H1 (cell line): ENCODE results near the gene MRPL3. TPM values are rescaled to one million over a fixed set of nuclear protein-coding genes. Genes with fewer than 3 reads are reported as not detected.

ENCODE experiments used
- CTCF ChIA-PET: fragments of 300-600 bp; sonication (Branson Sonifier 250); formaldehyde crosslinking; loops from one replicate; lab custom pipeline; 2021; ENCODE audit not compliant: partially characterized antibody; lab: Charles Lee
- POLR2A ChIA-PET: fragments of 300-600 bp; sonication (Branson Sonifier 250); formaldehyde crosslinking; loops from one replicate; lab custom pipeline; 2021; ENCODE audit warnings: inconsistent platforms; ENCODE audit not compliant: partially characterized antibody; lab: Charles Lee
- DNase-seq, 2 experiments: peaks; one replicate each; pipeline versions ENCODE4 v3.0.0 to v3.0.0-alpha.2; 2010 to 2022; ENCODE audit warnings: low spot score in 2 of 2, low read depth in 1 of 2, mixed read lengths in 1 of 2
- FAIRE-seq: peaks from 2 replicates; lab custom pipeline; 2011; peaks lifted over from hg19 to GRCh38; lab: Jason Lieb, UNC
- H2AFZ ChIP-seq: 2 replicates; pipeline ENCODE4 v1.8.1; 2012; ENCODE audit warnings: low read length, inconsistent platforms
- H2AK5ac ChIP-seq: 2 replicates; pipeline ENCODE4 v1.6.1; 2013; ENCODE audit warnings: low read depth, low read length
- H2BK120ac ChIP-seq: replicated peaks from 2 replicates; pipeline ENCODE3; 2013; ENCODE audit warnings: low read depth, low read length, inconsistent platforms
- H2BK12ac ChIP-seq: 2 replicates; pipeline ENCODE4 v1.6.1; 2013; ENCODE audit warnings: low read depth, low read length
- H2BK15ac ChIP-seq: 2 replicates; pipeline ENCODE4 v1.6.1; 2013; ENCODE audit warnings: low read length
- H2BK20ac ChIP-seq: 2 replicates; pipeline ENCODE4 v1.6.1; 2013; ENCODE audit warnings: low read length
- H2BK5ac ChIP-seq: 2 replicates; pipeline ENCODE4 v1.6.1; 2013; ENCODE audit warnings: low read depth, low read length
- H3K14ac ChIP-seq: 2 replicates; pipeline ENCODE4 v1.6.1; 2013; ENCODE audit warnings: inconsistent platforms; ENCODE audit not compliant: insufficient read length
- H3K18ac ChIP-seq: 2 replicates; pipeline ENCODE4 v1.6.1; 2013; ENCODE audit warnings: low read length; ENCODE audit errors: extremely low read depth
- H3K23ac ChIP-seq: 2 replicates; pipeline ENCODE4 v1.6.1; 2013; ENCODE audit warnings: inconsistent platforms; ENCODE audit not compliant: insufficient read length
- H3K23me2 ChIP-seq: 2 replicates; pipeline ENCODE4 v1.6.1; 2013; ENCODE audit warnings: low read depth, low read length
- H3K27ac ChIP-seq: 2 replicates; pipeline ENCODE4 v1.6.1; 2011; ENCODE audit warnings: low read depth, low read length, inconsistent platforms
- H3K27me3 ChIP-seq, 4 experiments: replicated peaks in 1 of 4; 1 replicate in 1 of 4; 2 replicates in 3 of 4; pipeline versions ENCODE4 v1.6.1 to v1.8.1; 2011 to 2013; ENCODE audit warnings: low read length in 3 of 4, mild to moderate bottlenecking in 3 of 4, inconsistent platforms in 2 of 4, mixed read lengths in 2 of 4, moderate library complexity in 1 of 4; ENCODE audit not compliant: control insufficient read depth in 3 of 4, insufficient read depth in 3 of 4; ENCODE audit errors: extremely low read depth in 1 of 4
- H3K36me3 ChIP-seq, 4 experiments: 2 replicates each; pipeline versions ENCODE4 v1.6.1 to v1.8.1; 2011 to 2013; ENCODE audit warnings: mild to moderate bottlenecking in 4 of 4, low read length in 3 of 4, moderate library complexity in 2 of 4, control low read depth in 1 of 4, inconsistent platforms in 1 of 4; ENCODE audit not compliant: insufficient read depth in 4 of 4, control insufficient read depth in 2 of 4
- H3K4ac ChIP-seq: replicated peaks from 2 replicates; pipeline ENCODE3; 2013; ENCODE audit warnings: low read length, low read depth, mixed read lengths, inconsistent platforms; ENCODE audit not compliant: insufficient read length
- H3K4me1 ChIP-seq, 4 experiments: replicated peaks in 1 of 4; 1 replicate in 1 of 4; 2 replicates in 3 of 4; pipeline versions ENCODE4 v1.6.1 to v1.8.1; 2011 to 2013; ENCODE audit warnings: low read length in 3 of 4, inconsistent platforms in 2 of 4, mixed read lengths in 1 of 4; ENCODE audit not compliant: insufficient read depth in 4 of 4, control insufficient read depth in 3 of 4
- H3K4me2 ChIP-seq, 2 experiments: 2 replicates each; pipeline versions ENCODE4 v1.6.1 to v1.8.1; 2011 to 2013; ENCODE audit warnings: low read depth in 2 of 2, low read length in 2 of 2, control low read depth in 1 of 2, inconsistent platforms in 1 of 2, mild to moderate bottlenecking in 1 of 2; ENCODE audit not compliant: insufficient read depth in 1 of 2
- H3K4me3 ChIP-seq, 4 experiments: fragments of 200-600, 300-600 bp in 1 of 4; sonication (generic), shearing (Covaris generic), sonication (Bioruptor Twin) in 1 of 4; 2 replicates each; pipeline versions ENCODE4 v1.5.1 to v1.8.1; 2011 to 2016; ENCODE audit warnings: low read length in 4 of 4, low read depth in 3 of 4, control low read depth in 2 of 4, inconsistent platforms in 2 of 4, mild to moderate bottlenecking in 2 of 4, mixed read lengths in 1 of 4, moderate library complexity in 1 of 4; ENCODE audit not compliant: insufficient read depth in 2 of 4; ENCODE audit errors: extremely low read depth in 1 of 4
- H3K56ac ChIP-seq: replicated peaks from 2 replicates; pipeline ENCODE3; 2013; ENCODE audit warnings: low read depth, mild to moderate bottlenecking, mixed read lengths, low read length, inconsistent platforms; ENCODE audit not compliant: insufficient read length
- H3K79me1 ChIP-seq: 2 replicates; pipeline ENCODE4 v1.6.1; 2013; ENCODE audit warnings: low read depth, low read length, control low read depth
- H3K79me2 ChIP-seq, 2 experiments: 2 replicates each; pipeline versions ENCODE4 v1.6.1 to v1.8.1; 2012 to 2013; ENCODE audit warnings: low read length in 2 of 2, mild to moderate bottlenecking in 2 of 2, inconsistent platforms in 1 of 2; ENCODE audit not compliant: insufficient read depth in 2 of 2, control insufficient read depth in 1 of 2
- H3K9ac ChIP-seq, 4 experiments: replicated peaks in 1 of 4; 1 replicate in 1 of 4; 2 replicates in 3 of 4; pipeline versions ENCODE4 v1.6.1 to v1.8.1; 2011 to 2013; ENCODE audit warnings: low read depth in 3 of 4, low read length in 3 of 4, control low read depth in 2 of 4, mild to moderate bottlenecking in 2 of 4, moderate library complexity in 2 of 4, inconsistent platforms in 1 of 4; ENCODE audit errors: extremely low read depth in 1 of 4
- H3K9me3 ChIP-seq, 2 experiments: 2 replicates each; pipeline versions ENCODE4 v1.6.1 to v1.8.1; 2012 to 2013; ENCODE audit warnings: mild to moderate bottlenecking in 2 of 2, moderate library complexity in 2 of 2, control low read depth in 1 of 2, inconsistent platforms in 1 of 2, low read depth in 1 of 2, low read length in 1 of 2, mixed read lengths in 1 of 2; ENCODE audit not compliant: insufficient read depth in 2 of 2
- H4K20me1 ChIP-seq, 2 experiments: replicated peaks in 1 of 2; 2 replicates each; pipeline versions ENCODE3 to v1.8.1; 2011 to 2013; ENCODE audit warnings: inconsistent platforms in 2 of 2, low read length in 2 of 2, mild to moderate bottlenecking in 1 of 2; ENCODE audit not compliant: insufficient read depth in 2 of 2, control insufficient read depth in 1 of 2
- H4K5ac ChIP-seq: 2 replicates; pipeline ENCODE4 v1.6.1; 2013; ENCODE audit warnings: low read length, low read depth, mixed read lengths, inconsistent platforms; ENCODE audit not compliant: insufficient read length
- H4K8ac ChIP-seq: 2 replicates; pipeline ENCODE4 v1.8.0; 2013; ENCODE audit warnings: mild to moderate bottlenecking, moderate library complexity, low read length, inconsistent platforms; ENCODE audit not compliant: insufficient read depth; ENCODE audit errors: extremely low read depth
- H4K91ac ChIP-seq: replicated peaks from 2 replicates; pipeline ENCODE3; 2013; ENCODE audit warnings: low read length, mixed read lengths, inconsistent platforms; ENCODE audit not compliant: insufficient read length
- BACH1 ChIP-seq: IDR thresholded peaks from 2 replicates; pipeline ENCODE4 v1.6.1; 2012; ENCODE audit warnings: low read length, improper control_type of control experiment
- POLR2A ChIP-seq, 2 experiments: IDR thresholded peaks; 1 replicate in 1 of 2; 2 replicates in 1 of 2; pipeline ENCODE4 v1.6.1; 2011; ENCODE audit warnings: low read depth in 2 of 2, low read length in 2 of 2, mild to moderate bottlenecking in 2 of 2; ENCODE audit errors: control extremely low read depth in 1 of 2
- WGBS, 2 experiments: shearing (Covaris generic) in 1 of 2; methylation state at CpG; one replicate each; pipeline versions ENCODE4 v1.1.6 to v1.1.7; 2013 to 2015; ENCODE audit warnings: low lambda C conversion rate in 2 of 2, mixed read lengths in 2 of 2, inconsistent platforms in 1 of 2, low coverage in 1 of 2, missing lambda C conversion rate in 1 of 2; ENCODE audit not compliant: insufficient replicate concordance in 2 of 2, insufficient coverage in 1 of 2, insufficient read length in 1 of 2; ENCODE audit errors: extremely low coverage in 1 of 2, missing lambda C conversion rate in 1 of 2; 5-methylcytosine and 5-hydroxymethylcytosine counted together
- polyA plus RNA-seq, 7 experiments: library from polyadenylated mRNA; depleted of rRNA in 3 of 7; stranded (reverse) in 5 of 7; unstranded in 2 of 7; fragments of >200 nt in 5 of 7; fragments of 200-250 nt in 2 of 7; gene quantifications; 1 replicate in 5 of 7; 2 replicates in 1 of 7; 4 replicates in 1 of 7; pipeline versions ENCODE4 v1.2.1 to v1.2.3, GENCODE V29; 2011 to 2013; ENCODE audit warnings: missing spikeins in 2 of 7, mixed read lengths in 2 of 7
- total RNA-seq: library from RNA; stranded (reverse); fragmentation: NEBNext Ultra II Directional; extraction: Animal tissue kit (Norgen Biotek cat#: 25700); gene quantifications from 2 replicates; pipeline ENCODE4 v1.2.1, GENCODE V29; 2021

The MRPL3 gene
- total and polyA plus RNA-seq, 2 of the 8 experiments (the other 6 are each of a cell fraction or from before 2014, with no cell fraction given) = 164 to 175 TPM

- Histone ChIP-seq H2BK20ac (no peak overlapping the region), H2BK12ac (no peak overlapping the region), H3K79me1 (no peaks in the 10 kb centered on the region), H2AFZ (no peak overlapping the region), H3K9me3 (no peaks in the 10 kb centered on the region), H3K4me2 (no peak overlapping the region), H3K56ac (no peak overlapping the region), H2AK5ac (no peak overlapping the region), H4K20me1 (no peaks in the 10 kb centered on the region), H3K27me3 (no peaks in the 10 kb centered on the region), H3K4me1 (no peaks in the 10 kb centered on the region), H2BK120ac (no peak overlapping the region), H3K14ac (no peak overlapping the region), H3K18ac (no peak overlapping the region), H4K5ac (no peak overlapping the region), H3K23me2 (no peaks in the 10 kb centered on the region), H3K9ac (no peak overlapping the region), H3K4ac (no peak overlapping the region), H3K36me3 (peaks cover 0 to 15% (median 4%) of the 10 kb centered on the region in 4 experiments; a peak in 4 of 8 replicates), H3K23ac (no peak overlapping the region), H4K91ac (no peak overlapping the region), H2BK15ac (no peak overlapping the region), H3K4me3 (no peak overlapping the region), H2BK5ac (no peak overlapping the region), H3K27ac (no peak overlapping the region), H3K79me2 (no peaks in the 10 kb centered on the region), H4K8ac (no peak overlapping the region)
- 94% methylated on average over 1 of the region's 1 CpG; no CpG with 5 or more reads in 1 of the 2 experiments for WGBS, 2 experiments
- ChIA-PET POLR2A (interaction anchor here (1.4 to 1.6 kb wide), 4 partner anchors 8 to 75 kb away, joined by 3 to 6 read pairs (median 4); partner anchors contain the start of gene NUDT16), CTCF (interaction anchor here (1.0 to 1.1 kb wide), 2 partner anchors 15 kb away, joined by 3 to 4 read pairs; no protein-coding TSS in a partner anchor)
- no peak for FAIRE-seq
- peak in 1 of 2 experiments; percentile 21; a peak in 1 of 3 replicates for TF ChIP-seq POLR2A (IDR thresholded peaks at IDR 0.05; ENCODE audit: control extremely low read depth in 1 of 2, low read depth in 2 of 2, low read length in 2 of 2)
- TF ChIP-seq BACH1 = no peak
- DNase-seq = no peak
Observed at GRCh38 chr3:131457220-131457619, 45.6 kb downstream of the MRPL3 start.
